Activated B cell treated with CpG ODN at 0.5 μM for 24 hours (primary cell): Measurements from ENCODE around the gene DEPDC4. TPM values are rescaled to one million over a fixed set of nuclear protein-coding genes. Genes with fewer than 3 reads are reported as not detected.
A peak's percentile ranks its signal among the peaks of the same experiment; 100 is the strongest.

Experiments used
- ATAC-seq: fragments of 200-7000 bp; cut with Tn5 transposase; one replicate; pipeline ENCODE4 v1.10.0; 2021; ENCODE audit warnings: low read depth, mild to moderate bottlenecking, moderate library complexity
- CTCF ChIA-PET: fragments of 350-600 bp; sonication (Branson Sonifier 250); formaldehyde crosslinking; loops from one replicate; lab custom pipeline; 2021; ENCODE audit warnings: antibody characterized with exemption; lab: Charles Lee
- POLR2A ChIA-PET: fragments of 350-600 bp; sonication (Branson Sonifier 250); formaldehyde crosslinking; loops from one replicate; lab custom pipeline; 2021; ENCODE audit warnings: antibody characterized with exemption; lab: Charles Lee
- DNase-seq: peaks from one replicate; pipeline ENCODE4 v3.0.0; 2022
- H3K27ac Mint-ChIP-seq: one replicate; pipeline ENCODE4 v1.8.0; 2020; ENCODE audit warnings: mixed read lengths
- H3K27me3 Mint-ChIP-seq: one replicate; pipeline ENCODE4 v1.8.0; 2021; ENCODE audit warnings: mixed read lengths
- H3K36me3 Mint-ChIP-seq: one replicate; pipeline ENCODE4 v1.8.0; 2021; ENCODE audit warnings: low read depth, mixed read lengths
- H3K4me1 Mint-ChIP-seq: one replicate; pipeline ENCODE4 v1.8.0; 2021; ENCODE audit warnings: mixed read lengths
- H3K4me3 Mint-ChIP-seq: one replicate; pipeline ENCODE4 v1.8.0; 2020; ENCODE audit warnings: mild to moderate bottlenecking, mixed read lengths
- H3K9me3 Mint-ChIP-seq: one replicate; pipeline ENCODE4 v1.8.0; 2020; ENCODE audit warnings: mixed read lengths
- CTCF ChIP-seq: fragments of 200-600 bp; IDR thresholded peaks from one replicate; pipeline ENCODE4 v1.8.0; 2022; ENCODE audit warnings: antibody characterized with exemption, mild to moderate bottlenecking
- intact Hi-C: fragments of 100-400 bp; cut with micrococcal nuclease; formaldehyde crosslinking; loops from one replicate; pipeline ENCODE4 v1.15.1; 2024
- total RNA-seq: library from RNA; stranded (reverse); gene quantifications from 2 replicates; pipeline ENCODE4 v1.2.3, GENCODE V29; 2022

The DEPDC4 gene
- total RNA-seq, 1 donor from 2014 or later: 0.49 TPM

DNA sequence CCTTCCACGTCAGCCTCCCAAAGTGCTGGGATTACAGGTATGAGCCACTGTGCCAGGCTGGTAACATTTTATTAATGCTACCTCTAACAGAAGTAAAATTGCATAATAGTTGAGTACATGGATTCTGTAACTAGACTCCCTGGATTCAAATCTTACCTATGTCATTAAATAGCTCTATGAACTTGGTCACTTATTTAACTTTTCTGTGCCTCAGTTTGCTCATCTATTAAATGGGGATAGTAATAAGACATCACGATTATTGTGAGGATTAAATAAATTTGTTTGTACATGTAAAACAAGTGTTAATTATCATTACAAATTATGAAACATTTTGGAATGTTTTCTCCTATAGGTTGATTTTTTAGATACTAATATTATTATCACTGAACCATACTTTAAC is 59.6 kb downstream of the DEPDC4 start:
- POLR2A ChIA-PET: interaction anchor here (0.6 kb wide), 1 partner anchor 1476 kb away, joined by 4 read pairs; no protein-coding TSS in a partner anchor
- intact Hi-C loops: loop anchor here (10.0 kb wide), 1 partner anchor 153 kb away; no protein-coding TSS in a partner anchor
- no peak overlapping the region for H3K27ac Mint-ChIP-seq
- peaks cover 57% of the 10 kb centered on the region for H3K36me3 Mint-ChIP-seq
- no peak for DNase-seq
- no peak for ATAC-seq
- H3K27me3 Mint-ChIP-seq: no peaks in the 10 kb centered on the region
- H3K4me3 Mint-ChIP-seq: no peak overlapping the region
- no peaks in the 10 kb centered on the region for H3K9me3 Mint-ChIP-seq
- H3K4me1 Mint-ChIP-seq: peaks cover 6% of the 10 kb centered on the region
- CTCF ChIA-PET: no interaction called here
- TF ChIP-seq CTCF: no peak

GRCh38 chr12:100201604-100202423 is 65.1 kb downstream of the DEPDC4 start:
- H3K4me1 Mint-ChIP-seq: peaks cover 29% of the 10 kb centered on the region
- TF ChIP-seq CTCF: no peak
- H3K27me3 Mint-ChIP-seq: no peaks in the 10 kb centered on the region
- H3K4me3 Mint-ChIP-seq: peak overlapping the region; percentile 98
- H3K36me3 Mint-ChIP-seq: peaks cover 20% of the 10 kb centered on the region
- ChIA-PET POLR2A (interaction anchor here (0.7 to 1.9 kb wide), 3 partner anchors 9 to 152 kb away, joined by 3 to 26 read pairs (median 3); partner anchors contain the start of genes DEPDC4 and SCYL2), CTCF (no interaction called here)
- ATAC-seq (no peak), DNase-seq (no peak)
- no peaks in the 10 kb centered on the region for H3K9me3 Mint-ChIP-seq
- intact Hi-C loops: loop anchor here (5.0 to 10.0 kb wide), 2 partner anchors 147 to 1630 kb away; partner anchors contain the start of gene GNPTAB
- H3K27ac Mint-ChIP-seq: peak overlapping the region; percentile 95

DNA sequence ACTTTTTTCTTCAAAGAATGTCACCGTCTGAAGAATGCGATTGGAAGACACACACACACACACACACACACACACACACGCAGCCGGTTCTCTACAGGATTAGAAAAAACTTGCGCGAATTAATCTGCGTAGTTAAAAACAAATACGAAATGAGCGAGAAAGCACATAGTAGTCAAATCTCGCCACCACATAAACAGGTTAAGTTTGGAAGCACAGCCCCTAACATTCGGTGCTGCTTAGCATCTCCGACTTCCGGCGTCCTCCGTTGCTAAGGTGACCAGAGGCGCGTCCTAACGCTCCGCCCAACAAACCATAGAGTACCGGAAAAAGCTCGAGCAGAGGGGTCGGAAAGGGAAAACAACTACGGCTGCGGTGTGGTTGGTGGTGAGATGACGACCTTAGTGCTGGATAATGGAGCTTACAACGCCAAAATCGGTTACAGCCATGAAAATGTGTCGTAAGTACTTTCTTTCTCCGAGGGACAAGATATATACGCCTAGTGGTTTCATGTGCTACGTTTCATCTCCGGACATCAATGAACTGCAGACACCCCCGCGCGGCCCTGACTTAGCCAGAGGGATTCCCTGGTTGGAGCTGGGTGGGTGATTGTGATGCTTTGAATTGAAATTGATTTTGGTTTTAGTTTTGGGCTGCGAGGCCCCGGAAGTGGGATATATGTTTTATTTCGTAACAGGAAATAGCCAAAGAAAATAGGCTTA is 66.3 kb downstream of the DEPDC4 start, which contains the start of gene ACTR6:
Gene ACTR6, plus strand, starts transcription at position 353 of the 719 bp plus-strand sequence. Its CDS starts 37 bp downstream, at position 390.
- H3K27ac Mint-ChIP-seq: peak within 1 kb of the TSS; percentile 95
- ChIA-PET POLR2A (interaction anchor here (0.6 to 1.9 kb wide), 5 partner anchors 37 to 120 kb away, joined by 3 to 26 read pairs (median 4); partner anchors contain the start of genes BLTP3B, DEPDC4 and SCYL2), CTCF (no interaction called here)
- peaks cover 29% of the 10 kb centered on the region for H3K4me1 Mint-ChIP-seq
- intact Hi-C loops: loop anchor here (1.0 to 10.0 kb wide), 7 partner anchors 36 to 1632 kb away; partner anchors contain the start of genes BLTP3B, DEPDC4, GAS2L3 and GNPTAB
- TF ChIP-seq CTCF: no peak
- H3K4me3 Mint-ChIP-seq: peak within 1 kb of the TSS; percentile 98
- DNase-seq (peak; percentile 93), ATAC-seq (peak; percentile 85)
- no peaks in the 10 kb centered on the region for H3K9me3 Mint-ChIP-seq
- no peaks in the 10 kb centered on the region for H3K27me3 Mint-ChIP-seq
- peaks cover 11% of the 10 kb centered on the region for H3K36me3 Mint-ChIP-seq

GRCh38 chr12:100199347-100200149 is 67.3 kb downstream of the DEPDC4 start:
- DNase-seq: peak; percentile 75
- TF ChIP-seq CTCF: no peak
- ATAC-seq: peak; percentile 77
- Mint-ChIP-seq H3K9me3 (no peaks in the 10 kb centered on the region), H3K4me1 (peaks cover 29% of the 10 kb centered on the region), H3K27ac (peak overlapping the region; percentile 95), H3K36me3 (peaks cover 20% of the 10 kb centered on the region), H3K27me3 (no peaks in the 10 kb centered on the region), H3K4me3 (peak overlapping the region; percentile 98)
- POLR2A ChIA-PET: interaction anchor here (1.9 kb wide), 1 partner anchor 67 kb away, joined by 26 read pairs; the partner anchor contains the start of genes DEPDC4 and SCYL2
- CTCF ChIA-PET: no interaction called here
- intact Hi-C loops: loop anchor here (1.0 to 10.0 kb wide), 8 partner anchors 35 to 1633 kb away; partner anchors contain the start of genes BLTP3B, DEPDC4, GAS2L3 and GNPTAB
